HCT116 (cell line): ENCODE data around the gene TARBP1. TPM values are rescaled to one million over a fixed set of nuclear protein-coding genes. Genes with fewer than 3 reads are reported as not detected.

Experiments
- ATAC-seq: fragments of 200-7000 bp; cut with Tn5 transposase; 2 replicates; pipeline ENCODE4 v1.9.1; 2020; ENCODE audit warnings: mild to moderate bottlenecking, moderate library complexity
- BruUV-seq: library from RNA; stranded (reverse); fragments of 400-500 nt; replicated peaks from 2 replicates; lab custom pipeline; 2021; lab: Mats Ljungman, UMichigan
- CTCF ChIA-PET: fragments of 300-600 bp; sonication (Branson Sonifier 250); formaldehyde crosslinking; loops from one replicate; lab custom pipeline; 2021; ENCODE audit warnings: antibody characterized with exemption; lab: Charles Lee
- POLR2A ChIA-PET: fragments of 300-600, 350-600 bp; sonication (Branson Sonifier 250); formaldehyde crosslinking; loops from one replicate; lab custom pipeline; 2021; ENCODE audit warnings: antibody characterized with exemption; lab: Charles Lee
- RAD21 ChIA-PET, 2 experiments: fragments of 300-600 bp; sonication (Branson Sonifier 250); formaldehyde crosslinking; loops; one replicate each; lab custom pipeline; 2023; ENCODE audit warnings: low total read pairs in 2 of 2; ENCODE audit not compliant: uncharacterized antibody in 2 of 2, unreplicated experiment in 2 of 2, low non-redundant PET in 1 of 2; lab: Charles Lee
- DNase-seq: peaks from one replicate; pipeline ENCODE4 v3.0.0-alpha.2; 2010; ENCODE audit warnings: low read depth, low spot score
- H2AFZ ChIP-seq: fragments of 200-600 bp; shearing (Covaris generic), sonication (generic); 2 replicates; pipeline ENCODE4 v1.6.1; 2017; ENCODE audit warnings: low read depth, mixed run types, mixed read lengths, antibody characterized with exemption, low read length; ENCODE audit not compliant: poor library complexity, severe bottlenecking
- H3K27ac ChIP-seq: 2 replicates; pipeline ENCODE4 v1.5.1; 2012; ENCODE audit warnings: low read depth, low read length
- H3K27me3 ChIP-seq: fragments of 200-600 bp; sonication (generic); 2 replicates; pipeline ENCODE4 v1.6.1; 2016; ENCODE audit warnings: mixed run types, low read length, mixed read lengths; ENCODE audit not compliant: insufficient read depth
- H3K36me3 ChIP-seq, 2 experiments: fragments of 200-500 bp in 1 of 2; fragments of 200-600 bp in 1 of 2; sonication (Bioruptor generic) in 1 of 2; sonication (generic) in 1 of 2; 2 replicates each; pipeline versions ENCODE4 v1.5.1 to v1.6.1; 2014 to 2016; ENCODE audit warnings: low read length in 2 of 2, inconsistent platforms in 1 of 2, mixed read lengths in 1 of 2, mixed run types in 1 of 2; ENCODE audit not compliant: insufficient read depth in 2 of 2, control insufficient read depth in 1 of 2
- H3K4me1 ChIP-seq, 2 experiments: fragments of 200-600 bp in 1 of 2; sonication (generic) in 1 of 2; 2 replicates each; pipeline versions ENCODE4 v1.5.1 to v1.6.1; 2012 to 2017; ENCODE audit warnings: low read length in 2 of 2, inconsistent platforms in 1 of 2, mild to moderate bottlenecking in 1 of 2, mixed read lengths in 1 of 2, mixed run types in 1 of 2, moderate library complexity in 1 of 2; ENCODE audit not compliant: insufficient read depth in 2 of 2, control insufficient read depth in 1 of 2
- H3K4me2 ChIP-seq: fragments of 200-600 bp; sonication (generic); 2 replicates; pipeline ENCODE4 v1.6.1; 2017; ENCODE audit warnings: mixed run types, low read length, mixed read lengths
- H3K4me3 ChIP-seq, 2 experiments: fragments of 200-600 bp in 1 of 2; sonication (generic) in 1 of 2; replicated peaks in 1 of 2; 2 replicates each; pipeline ENCODE4 v1.5.1; 2011 to 2016; ENCODE audit warnings: low read length in 2 of 2, control low read depth in 1 of 2, low read depth in 1 of 2, mild to moderate bottlenecking in 1 of 2, mixed read lengths in 1 of 2, mixed run types in 1 of 2
- H3K79me2 ChIP-seq: fragments of 200-600 bp; sonication (generic); 2 replicates; pipeline ENCODE4 v1.6.1; 2017; ENCODE audit warnings: mild to moderate bottlenecking, mixed run types, low read length, moderate library complexity, mixed read lengths; ENCODE audit not compliant: insufficient read depth
- H3K9ac ChIP-seq: fragments of 200-600 bp; sonication (generic); 2 replicates; pipeline ENCODE4 v1.6.1; 2016; ENCODE audit warnings: low read length, mixed read lengths
- H3K9me2 ChIP-seq: fragments of 200-600 bp; sonication (generic), shearing (Covaris generic); 2 replicates; pipeline ENCODE4 v1.6.1; 2017; ENCODE audit warnings: mixed run types, mild to moderate bottlenecking, moderate library complexity; ENCODE audit not compliant: insufficient read depth
- H3K9me3 ChIP-seq, 2 experiments: fragments of 200-500 bp in 1 of 2; fragments of 200-600 bp in 1 of 2; sonication (Bioruptor generic) in 1 of 2; sonication (generic) in 1 of 2; 2 replicates each; pipeline ENCODE4 v1.6.1; 2014 to 2017; ENCODE audit warnings: low read length in 2 of 2, mixed read lengths in 2 of 2, inconsistent platforms in 1 of 2, low read depth in 1 of 2, mild to moderate bottlenecking in 1 of 2, mixed run types in 1 of 2, moderate library complexity in 1 of 2; ENCODE audit not compliant: control insufficient read depth in 1 of 2, insufficient read depth in 1 of 2
- H4K20me1 ChIP-seq: fragments of 200-600 bp; sonication (generic), shearing (Covaris generic); 2 replicates; pipeline ENCODE4 v1.6.1; 2017; ENCODE audit warnings: mixed run types, mild to moderate bottlenecking, moderate library complexity; ENCODE audit not compliant: insufficient read depth
- ATF3 ChIP-seq: IDR thresholded peaks from 2 replicates; pipeline ENCODE4 v1.6.1; 2012
- CEBPB ChIP-seq: IDR thresholded peaks from 2 replicates; pipeline ENCODE4 v1.6.1; 2012; ENCODE audit warnings: low read depth
- EGR1 ChIP-seq: IDR thresholded peaks from 2 replicates; pipeline ENCODE4 v1.6.1; 2012; ENCODE audit warnings: low read depth
- ELF1 ChIP-seq: IDR thresholded peaks from 2 replicates; pipeline ENCODE4 v1.6.1; 2012; ENCODE audit warnings: low read depth, borderline replicate concordance
- JUND ChIP-seq: IDR thresholded peaks from 2 replicates; pipeline ENCODE4 v1.6.1; 2012
- POLR2A ChIP-seq: IDR thresholded peaks from 2 replicates; pipeline ENCODE4 v1.7.0; 2011; ENCODE audit warnings: borderline replicate concordance; ENCODE audit not compliant: insufficient read depth, insufficient read length; ENCODE audit errors: extremely low read depth
- POLR2AphosphoS5 ChIP-seq: IDR thresholded peaks from 2 replicates; pipeline ENCODE4 v1.6.1; 2011; ENCODE audit warnings: mild to moderate bottlenecking, low read depth, low read length, moderate library complexity
- REST ChIP-seq: IDR thresholded peaks from 2 replicates; pipeline ENCODE4 v1.6.1; 2012; ENCODE audit warnings: low read depth
- SIN3A ChIP-seq: IDR thresholded peaks from 2 replicates; pipeline ENCODE4 v1.6.1; 2012; ENCODE audit warnings: low read depth
- SP1 ChIP-seq: IDR thresholded peaks from 2 replicates; pipeline ENCODE4 v1.6.1; 2012; ENCODE audit warnings: low read depth
- SRF ChIP-seq: IDR thresholded peaks from 2 replicates; pipeline ENCODE4 v1.6.1; 2012; ENCODE audit warnings: low read depth
- TCF7L2 ChIP-seq: IDR thresholded peaks from 2 replicates; pipeline ENCODE4 v1.7.0; 2011; ENCODE audit warnings: borderline replicate concordance, inconsistent platforms; ENCODE audit not compliant: insufficient read depth, insufficient read length; ENCODE audit errors: extremely low read depth
- YY1 ChIP-seq: IDR thresholded peaks from 2 replicates; pipeline ENCODE4 v1.6.1; 2011; ENCODE audit warnings: low read length, low read depth, moderate library complexity, mild to moderate bottlenecking; ENCODE audit not compliant: insufficient replicate concordance; ENCODE audit errors: extremely low read depth
- ZNF274 ChIP-seq: fragments of 200-500 bp; sonication (Bioruptor generic); IDR thresholded peaks from 2 replicates; pipeline ENCODE4 v1.6.1; 2014; ENCODE audit warnings: mild to moderate bottlenecking, low read depth, low read length, inconsistent platforms
- intact Hi-C: fragments of 100-400 bp; cut with micrococcal nuclease; formaldehyde crosslinking; loops from 2 replicates; pipeline ENCODE4 v1.10.0; 2022
- total RNA-seq: library from RNA; stranded (reverse); gene quantifications from one replicate; pipeline ENCODE4 v1.2.1, GENCODE V29; 2021; ENCODE audit not compliant: unreplicated experiment

Gene TARBP1
- total RNA-seq, 1 experiment from 2014 or later, result 17.2 TPM

- H3K79me2 ChIP-seq, result no peaks in the 10 kb centered on the region
- ChIA-PET CTCF (no interaction called here), POLR2A (interaction anchor here (1.2 kb wide), 1 partner anchor 17 kb away, joined by 3 read pairs; no protein-coding TSS in a partner anchor), RAD21 (no interaction called here)
- H2AFZ ChIP-seq, result no peak overlapping the region
- no peaks in the 10 kb centered on the region for H3K9me2 ChIP-seq
- no peak overlapping the region for H3K9ac ChIP-seq
- intact Hi-C loops, result no loop called here
- no peaks in the 10 kb centered on the region for H3K36me3 ChIP-seq
- H3K4me1 ChIP-seq, result peaks cover 10 to 11% of the 10 kb centered on the region in 2 experiments
- H3K4me3 ChIP-seq, result no peak overlapping the region
- ATAC-seq (no peak), DNase-seq (no peak)
- BruUV-seq, result no TSS peak
- TF ChIP-seq SRF (no peak), ELF1 (no peak), SP1 (no peak), POLR2AphosphoS5 (no peak), JUND (no peak), YY1 (no peak), EGR1 (no peak), SIN3A (no peak), CEBPB (no peak)
- H3K9me3 ChIP-seq, result no peaks in the 10 kb centered on the region
- no peaks in the 10 kb centered on the region for H3K27me3 ChIP-seq
- no peak overlapping the region for H3K27ac ChIP-seq
- no peaks in the 10 kb centered on the region for H4K20me1 ChIP-seq
- H3K4me2 ChIP-seq, result no peak overlapping the region
Measured at GRCh38 chr1:234527346-234527745, 48.4 kb upstream of the TARBP1 start.

GRCh38 chr1:234526922-234527321 lies 47.9 kb upstream of the TARBP1 start:
- Histone ChIP-seq H3K4me1 (peaks cover 10 to 11% of the 10 kb centered on the region in 2 experiments), H3K79me2 (no peaks in the 10 kb centered on the region), H3K9me2 (no peaks in the 10 kb centered on the region), H3K4me2 (no peak overlapping the region), H3K9ac (no peak overlapping the region)
- intact Hi-C loops, result no loop called here
- CTCF ChIA-PET, result no interaction called here
- TF ChIP-seq ATF3, result no peak
- no peak for TF ChIP-seq POLR2A
- TF ChIP-seq JUND, result no peak
- no peak for TF ChIP-seq ZNF274
- no peak for TF ChIP-seq REST
- no peak for TF ChIP-seq CEBPB
- TF ChIP-seq ELF1, result no peak
- TF ChIP-seq YY1, result no peak
- no peak for TF ChIP-seq TCF7L2
- TF ChIP-seq SIN3A, result no peak
- TF ChIP-seq, all 23 proteins: peak for 0
- Histone ChIP-seq H4K20me1 (no peaks in the 10 kb centered on the region), H3K27ac (no peak overlapping the region), H3K9me3 (no peaks in the 10 kb centered on the region), H3K4me3 (no peak overlapping the region), H3K36me3 (no peaks in the 10 kb centered on the region), H3K27me3 (no peaks in the 10 kb centered on the region), H2AFZ (no peak overlapping the region)
- no peak for ATAC-seq
- POLR2A ChIA-PET, result no interaction called here
- no peak for DNase-seq
- RAD21 ChIA-PET, result no interaction called here
- no TSS peak for BruUV-seq
